Stimulated activated CD4-positive, alpha-beta T cell treated with anti-CD3 and anti-CD28 coated beads, TNF-alpha, amount 100 ng/mL, for 1 hour (primary cell): ENCODE data around the gene DDX41.

ENCODE experiments used
- DNase-seq, 3 donors: peaks; one replicate each; pipeline ENCODE4 v3.0.0-alpha.2; 2020; ENCODE audit warnings: low read depth in 3 of 3, low spot score in 1 of 3

DDX41 gene

DNA sequence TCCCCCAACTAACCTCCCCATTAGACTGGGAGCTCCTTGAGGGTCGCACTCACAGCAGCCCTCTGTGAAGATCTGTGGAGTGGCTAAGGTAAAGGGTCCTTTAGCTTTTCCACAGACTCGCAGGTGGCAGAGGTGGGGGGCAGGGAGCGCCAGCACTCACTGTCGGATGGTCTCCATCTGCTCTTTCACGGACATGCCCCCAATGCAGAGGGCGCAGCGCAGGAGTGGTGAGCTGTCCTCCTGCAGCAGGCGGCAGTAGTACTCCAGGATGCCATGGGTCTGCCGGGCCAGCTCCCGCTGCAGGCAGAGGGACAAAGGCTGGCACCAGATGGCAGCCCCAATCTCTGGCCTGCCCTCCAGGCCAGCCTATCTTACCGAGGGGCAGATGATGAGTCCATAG, 2.2 kb downstream of the DDX41 start:
- DNase-seq, result no peak

DNA sequence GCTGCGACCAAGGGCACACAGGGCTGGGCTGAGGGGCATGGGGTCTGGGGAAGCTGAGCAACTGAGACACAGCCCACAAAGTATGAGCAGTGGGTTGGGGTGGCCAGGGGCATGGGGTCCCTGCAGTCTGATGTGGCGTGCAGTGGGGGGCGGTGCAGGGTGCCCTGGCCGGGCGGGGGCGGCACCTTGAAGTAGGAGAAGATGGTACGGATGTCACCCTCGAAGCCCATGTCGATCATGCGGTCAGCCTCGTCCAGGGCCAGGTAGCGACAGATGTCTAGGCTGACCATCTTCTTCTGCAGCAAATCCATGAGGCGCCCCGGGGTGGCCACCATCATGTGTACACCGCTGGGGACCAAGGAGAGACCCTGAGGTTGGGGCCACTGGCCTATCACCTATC, 3.3 kb downstream of the DDX41 start:
- no peak for DNase-seq

DNA sequence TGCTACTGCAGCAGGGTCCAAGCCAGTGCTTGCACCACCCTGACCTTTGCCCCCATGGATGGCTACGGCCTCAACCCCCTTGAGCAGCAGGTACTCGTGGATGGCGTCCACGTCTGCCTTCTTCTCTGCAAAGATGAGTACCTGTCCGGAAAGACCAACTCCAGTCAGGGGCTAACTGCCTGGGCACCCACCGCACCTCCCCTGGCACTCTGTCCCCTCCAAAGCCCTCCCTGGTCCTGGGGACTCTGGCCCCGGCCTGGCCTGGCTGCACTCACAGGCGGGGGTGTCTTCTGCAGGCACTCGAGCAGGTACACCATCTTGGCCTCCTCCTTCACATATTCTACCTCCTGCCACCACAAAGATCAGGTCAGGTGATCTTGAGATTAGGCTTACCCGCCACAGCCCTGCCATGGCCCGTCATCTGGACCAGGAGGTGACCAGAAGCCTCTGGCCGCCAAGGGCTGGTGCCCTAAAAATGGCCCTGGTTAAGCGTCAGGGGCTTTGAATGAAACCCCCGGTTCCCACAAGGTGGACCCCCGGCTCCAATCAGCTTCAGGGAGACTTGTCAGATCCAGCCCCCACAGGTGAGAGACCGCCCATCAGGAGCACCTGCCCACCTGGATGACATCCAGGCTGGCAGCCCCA, 3.9 kb downstream of the DDX41 start:
- no peak for DNase-seq

DNA sequence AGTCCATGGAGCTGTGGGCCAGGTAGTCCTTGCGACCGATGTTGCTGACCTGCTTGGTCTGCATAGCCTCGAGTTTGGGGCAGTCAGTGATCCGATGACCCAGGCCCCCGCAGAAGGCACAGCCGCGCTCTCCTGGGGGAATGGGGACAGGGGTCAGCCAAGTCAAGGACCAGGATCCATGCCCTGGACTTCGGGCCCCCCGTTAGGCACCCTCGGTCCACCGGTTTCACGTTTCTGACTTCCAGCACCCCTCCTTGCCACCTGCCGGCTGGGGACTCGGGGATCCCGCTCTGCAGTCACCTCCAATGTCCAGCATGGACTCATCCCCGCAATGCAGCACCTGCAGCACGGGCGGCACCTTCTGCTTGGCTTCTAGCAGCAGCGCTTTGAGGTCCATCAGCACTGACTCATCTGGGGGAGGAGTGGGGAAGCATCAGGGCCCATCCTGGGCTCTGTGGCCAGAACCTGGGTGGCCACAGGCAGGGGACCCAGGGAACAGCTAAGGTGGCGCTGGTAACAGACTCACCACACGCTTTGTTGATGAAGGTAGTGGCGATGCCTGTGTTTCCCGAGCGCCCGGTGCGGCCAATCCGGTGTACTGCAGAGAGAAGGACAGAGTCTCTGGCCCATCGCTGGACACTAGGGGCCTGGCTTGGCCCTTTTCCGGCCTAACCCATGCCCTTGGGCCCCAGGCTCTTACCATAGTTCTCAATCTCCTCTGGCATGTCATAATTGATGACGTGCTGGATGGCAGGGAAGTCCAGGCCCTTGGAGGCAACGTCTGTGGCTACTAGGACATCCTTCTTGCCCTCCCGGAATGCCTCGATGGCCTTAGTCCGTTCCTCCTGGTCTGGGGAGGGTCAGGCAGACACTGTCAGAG, 4.7 kb downstream of the DDX41 start:
- DNase-seq, result no peak

DNA sequence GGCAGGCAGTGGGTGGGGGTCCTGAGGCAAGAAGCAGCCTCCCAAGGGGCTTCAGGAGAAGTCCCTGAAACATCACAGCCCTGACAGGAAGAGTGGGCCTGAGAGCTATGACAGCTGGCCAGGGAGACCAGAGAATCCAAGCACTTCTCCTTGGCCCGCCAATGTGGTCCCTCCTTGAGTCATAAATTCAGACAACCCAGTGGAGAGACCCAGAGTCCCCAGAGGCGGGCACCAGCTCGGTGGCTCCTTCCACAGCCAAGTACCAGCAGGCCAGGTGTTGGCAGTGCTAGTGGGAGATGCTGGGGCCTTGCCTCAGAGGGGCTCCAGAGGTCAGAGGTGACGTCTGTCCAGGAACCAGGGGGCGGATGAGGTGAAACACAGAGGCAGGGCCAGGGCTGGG, 5.6 kb downstream of the DDX41 start:
- no peak for DNase-seq

DNA sequence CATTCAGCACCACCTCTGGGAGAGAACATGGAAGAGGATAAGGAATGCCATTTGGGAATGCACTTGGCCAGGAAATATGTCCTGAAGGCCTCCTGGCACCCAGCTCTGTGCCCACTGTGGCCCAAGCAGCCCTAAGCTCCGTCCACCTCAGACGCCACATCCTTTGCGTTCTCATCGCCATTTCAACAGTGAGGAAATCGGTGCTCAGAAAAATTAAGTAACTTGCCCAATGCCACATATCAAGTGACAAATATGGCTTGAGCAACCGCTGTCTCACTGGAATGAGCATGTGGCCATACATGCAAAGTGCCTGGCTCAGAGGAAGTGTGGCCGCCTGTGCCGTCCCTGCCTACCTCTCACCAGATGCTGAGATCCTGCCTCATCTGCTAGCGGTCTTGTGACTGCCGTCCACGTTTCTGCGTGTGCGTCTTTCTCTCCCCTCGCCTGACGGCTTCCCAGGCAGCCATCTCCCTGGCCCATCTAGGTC, 6.2 kb downstream of the DDX41 start:
- no peak for DNase-seq

DNA sequence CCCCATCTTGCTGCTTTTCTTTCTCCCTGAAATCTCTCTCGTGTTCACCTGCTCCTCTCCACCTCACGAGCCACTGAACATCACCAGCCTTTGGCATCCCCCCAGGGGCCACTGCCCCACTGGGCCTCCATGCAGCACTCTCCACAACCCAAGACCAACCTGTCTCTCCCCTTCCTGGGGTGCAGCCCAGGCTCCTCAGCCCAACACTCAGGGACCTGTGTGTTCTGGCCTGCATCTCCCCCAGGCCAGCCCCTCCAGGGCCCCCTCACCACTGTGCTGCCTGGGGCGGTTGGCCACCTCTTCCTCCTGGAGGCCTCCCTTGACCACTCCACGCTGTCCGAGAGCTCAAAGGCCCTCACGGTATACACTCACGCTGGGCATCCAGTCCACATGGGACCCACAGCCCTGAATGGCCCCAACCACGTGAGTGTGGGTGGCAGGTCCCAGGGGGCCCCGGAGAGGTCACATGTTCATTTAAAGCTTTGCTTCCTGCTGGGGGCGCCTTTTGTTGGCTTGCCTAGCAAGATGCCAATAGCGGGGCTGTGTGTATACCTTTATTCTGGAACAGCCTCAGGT, 6.7 kb downstream of the DDX41 start:
- DNase-seq, result no peak

DNA sequence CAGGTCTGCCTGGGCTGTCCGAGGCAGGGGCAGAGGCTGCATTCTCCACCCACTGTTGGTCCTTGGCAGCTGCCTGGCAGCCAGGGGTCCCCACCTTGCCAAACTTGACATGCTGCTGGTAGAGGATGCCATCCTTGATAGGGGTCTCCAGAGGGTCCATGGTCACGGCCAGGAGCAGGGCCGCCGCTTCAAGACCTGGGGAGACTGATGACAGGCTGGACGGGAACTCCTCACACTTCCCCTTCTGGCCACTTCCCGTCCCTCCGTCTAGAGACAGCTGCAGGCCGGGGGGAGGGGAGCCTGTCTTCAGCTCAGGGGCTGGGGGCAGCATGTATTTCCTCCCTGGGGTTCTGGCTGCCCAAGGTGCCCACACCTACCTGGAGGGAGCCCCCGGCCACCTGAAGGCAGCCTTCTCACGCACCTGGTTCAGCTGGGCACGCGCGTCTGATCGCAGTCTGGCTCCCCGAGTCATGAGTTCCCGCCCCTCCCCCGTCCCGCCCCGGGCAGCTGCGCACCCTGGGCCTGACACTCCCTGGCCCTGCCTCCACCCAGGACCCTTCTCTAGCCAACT, 7.3 kb downstream of the DDX41 start, which contains the start of gene DOK3:
TSS of gene DOK3 (minus strand) at position 446 of the 571 bp plus-strand sequence. CDS start at position 160, 286 bp downstream.
- no peak for DNase-seq

DNA sequence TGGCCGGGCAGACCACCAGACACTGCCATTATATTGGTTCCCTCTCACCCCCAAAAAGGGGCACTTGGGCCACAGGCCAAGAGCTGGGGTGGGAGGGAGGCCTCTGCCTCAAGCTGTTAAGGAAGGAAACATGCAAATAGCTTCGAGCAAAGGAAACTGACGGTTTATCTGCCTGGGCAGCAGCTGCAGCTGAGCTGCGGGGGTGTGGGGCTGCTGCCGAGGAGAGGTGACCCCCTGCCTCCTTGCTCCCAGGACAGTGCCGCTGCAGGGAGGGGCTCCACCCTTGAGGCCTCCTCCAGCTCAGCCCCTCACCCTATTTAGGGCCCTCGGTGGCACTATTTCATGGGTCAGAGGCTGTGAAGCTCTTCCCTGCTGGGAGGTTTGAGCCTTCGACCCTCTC, 7.9 kb downstream of the DDX41 start:
- no peak for DNase-seq

DNA sequence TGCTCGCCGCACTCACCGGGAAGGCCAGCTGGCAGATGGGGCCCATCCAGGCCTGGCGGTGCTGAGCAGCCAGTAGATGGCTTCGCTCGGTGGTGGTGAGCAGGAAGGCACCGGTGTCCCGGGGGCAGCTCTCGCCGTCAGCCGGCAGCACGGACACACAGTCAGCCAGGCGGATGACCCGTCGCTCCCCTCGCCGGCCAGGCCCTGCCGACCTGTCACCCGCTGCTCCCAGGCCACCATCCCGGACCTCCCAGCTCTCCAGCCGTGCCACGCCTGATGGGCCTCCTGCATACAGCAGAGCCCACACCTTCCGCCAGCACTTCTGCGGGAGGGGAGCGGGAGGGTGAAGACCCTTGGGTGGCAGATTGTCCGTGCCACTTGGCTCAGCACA, 8.5 kb downstream of the DDX41 start:
- no peak for DNase-seq

DNA sequence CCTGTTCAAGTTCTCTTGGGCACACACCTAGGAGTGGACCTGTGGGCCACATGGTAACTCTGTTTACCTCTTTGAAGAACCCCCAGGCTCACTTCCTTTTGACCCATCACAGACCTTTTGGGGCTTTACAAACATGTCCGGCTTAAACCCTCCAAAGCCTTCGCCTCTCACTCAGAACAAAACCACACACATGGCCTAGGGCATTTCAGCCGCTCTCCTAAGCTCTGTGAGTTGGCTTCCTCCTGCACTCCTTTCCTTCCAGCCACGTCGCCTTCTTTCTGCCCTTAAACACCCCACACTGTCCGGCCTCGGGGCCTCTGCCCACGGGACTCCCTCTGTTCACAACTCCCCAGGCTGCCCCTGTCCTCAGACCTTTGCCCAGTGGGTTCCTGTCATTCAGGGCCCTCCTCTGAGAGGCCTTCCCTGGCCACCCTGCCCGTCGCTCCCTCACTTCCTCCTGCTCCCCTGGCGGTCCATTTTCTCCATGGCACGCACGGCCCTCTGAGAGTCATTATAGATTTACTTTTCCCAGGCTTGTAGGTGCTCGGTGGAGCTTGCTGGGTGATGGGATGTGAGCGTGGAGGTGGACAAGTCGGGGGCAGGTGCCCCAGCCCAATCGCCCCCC, 9.1 kb downstream of the DDX41 start:
- no peak for DNase-seq

DNA sequence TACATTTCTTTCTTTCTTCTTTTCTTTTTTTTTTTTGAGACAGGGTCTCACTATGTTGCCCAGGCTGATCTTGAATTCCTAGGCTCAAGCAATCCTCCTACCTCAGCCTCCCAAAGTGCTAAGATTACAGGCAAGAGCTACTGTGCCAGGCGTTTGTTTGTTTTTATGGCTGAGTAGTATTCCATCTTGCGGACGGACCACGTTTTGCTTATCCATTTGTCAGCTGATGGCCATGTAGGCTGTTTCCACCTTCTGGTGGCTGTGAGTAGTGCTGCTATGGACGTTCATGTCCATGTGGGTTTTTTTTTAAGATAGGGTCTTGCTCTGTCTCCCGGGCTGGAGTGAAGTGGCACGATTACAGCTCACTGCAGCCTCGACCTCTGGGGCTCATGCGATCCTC, 9.6 kb downstream of the DDX41 start:
- no peak for DNase-seq

DNA sequence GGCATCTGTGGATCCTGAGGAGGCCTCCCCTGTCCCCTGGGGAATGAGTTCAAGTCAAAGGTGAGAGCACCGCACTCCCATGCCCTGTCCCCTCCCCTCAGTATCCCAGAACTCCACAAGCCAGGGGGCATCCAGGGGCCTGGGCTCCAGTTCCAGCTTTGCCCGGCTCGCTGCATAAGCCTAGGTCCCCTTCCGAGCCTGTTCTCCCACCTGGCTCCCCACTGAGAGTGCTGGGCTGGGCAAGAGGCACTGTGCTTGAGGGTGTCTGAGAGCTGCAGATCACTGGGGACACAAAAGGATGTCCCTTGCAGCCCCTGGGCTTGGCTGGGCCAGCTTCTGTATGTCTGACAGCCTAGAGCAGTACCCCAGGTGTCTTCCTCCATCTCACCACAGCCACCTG, 11.7 kb downstream of the DDX41 start:
- no peak for DNase-seq

DNA sequence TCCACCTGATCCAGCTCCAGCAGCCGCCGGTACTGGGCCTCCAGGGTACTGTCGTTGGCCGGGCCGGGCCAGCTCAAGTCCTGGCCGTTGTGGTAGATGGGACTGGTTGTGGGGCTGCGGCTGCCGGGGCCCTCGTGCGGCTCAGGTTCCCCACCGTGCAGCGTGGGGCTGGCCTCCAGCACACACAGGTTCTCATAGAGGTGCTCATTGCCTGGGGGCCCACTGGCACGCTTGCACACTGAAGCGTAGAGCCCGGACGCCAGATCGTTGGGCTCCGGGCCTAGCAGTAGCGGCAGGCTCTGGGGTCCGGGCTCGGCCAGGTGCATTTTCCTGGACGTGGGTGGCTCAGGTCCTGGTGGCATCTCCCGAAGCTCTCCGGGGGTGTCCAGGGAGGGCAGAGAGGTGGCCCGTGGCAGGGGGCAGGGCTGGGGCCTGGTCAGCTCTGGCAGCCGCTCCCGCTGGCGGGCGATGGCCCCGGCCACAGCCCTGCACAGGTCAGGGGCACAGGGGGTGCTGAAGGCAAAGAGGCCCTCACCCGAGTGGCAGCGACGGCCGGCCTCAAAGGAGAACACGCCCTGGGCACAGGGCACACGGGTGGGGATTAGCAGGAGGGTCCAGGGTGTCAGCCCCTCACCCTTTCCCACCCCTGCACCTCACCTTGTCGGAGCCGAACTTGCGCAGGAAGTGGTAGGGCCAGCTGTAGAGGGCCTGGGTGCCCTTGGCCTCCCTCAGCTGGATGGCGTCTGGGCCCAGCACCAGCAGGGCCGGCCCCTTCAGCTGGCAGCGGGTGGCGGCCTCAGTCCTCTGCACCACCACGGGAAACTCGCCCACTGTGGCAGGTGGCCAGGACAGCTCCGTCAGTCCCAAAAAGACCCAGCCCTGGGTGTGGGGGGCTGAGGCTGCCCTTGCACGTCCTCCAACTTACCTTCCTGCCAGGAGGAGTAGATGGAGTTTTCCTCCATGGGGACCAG, 12.4 kb downstream of the DDX41 start:
- no peak for DNase-seq

DNA sequence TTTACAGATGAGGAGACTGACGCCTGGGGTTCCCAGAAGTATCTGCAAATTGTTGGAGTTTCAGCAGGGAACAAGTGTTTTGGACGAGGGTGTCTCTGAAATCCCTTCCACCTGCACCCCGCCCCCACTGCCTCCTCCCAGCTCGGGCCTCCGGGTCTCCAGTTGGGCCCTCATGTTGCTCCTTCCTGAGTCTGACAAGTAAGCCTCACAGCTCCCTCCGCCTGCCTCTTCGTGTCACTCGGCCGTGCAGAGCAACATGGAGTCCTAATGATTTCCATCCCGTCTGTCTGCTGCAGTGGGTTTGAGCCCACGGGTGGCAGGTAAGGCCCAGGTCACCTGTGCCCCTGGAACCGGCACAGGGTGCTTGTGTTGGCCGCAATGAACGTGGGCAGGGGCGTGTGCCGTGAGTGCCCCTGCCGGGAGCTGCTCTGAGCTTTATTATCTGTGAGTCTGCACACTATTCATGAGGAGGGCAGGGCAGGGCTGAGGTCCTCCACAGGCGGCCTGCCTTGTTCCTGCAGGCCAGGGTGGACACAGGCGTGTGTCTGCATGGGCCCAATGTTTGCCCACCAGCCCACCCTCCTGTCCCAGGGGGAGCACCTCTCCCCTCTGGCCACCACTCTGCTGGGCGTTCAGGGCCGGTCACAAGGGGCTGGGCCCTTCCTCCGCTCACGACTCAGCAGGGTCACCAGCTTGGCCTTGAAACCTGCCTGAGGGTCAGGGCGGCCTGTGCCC, 13.2 kb downstream of the DDX41 start:
- DNase-seq, result no peak

DNA sequence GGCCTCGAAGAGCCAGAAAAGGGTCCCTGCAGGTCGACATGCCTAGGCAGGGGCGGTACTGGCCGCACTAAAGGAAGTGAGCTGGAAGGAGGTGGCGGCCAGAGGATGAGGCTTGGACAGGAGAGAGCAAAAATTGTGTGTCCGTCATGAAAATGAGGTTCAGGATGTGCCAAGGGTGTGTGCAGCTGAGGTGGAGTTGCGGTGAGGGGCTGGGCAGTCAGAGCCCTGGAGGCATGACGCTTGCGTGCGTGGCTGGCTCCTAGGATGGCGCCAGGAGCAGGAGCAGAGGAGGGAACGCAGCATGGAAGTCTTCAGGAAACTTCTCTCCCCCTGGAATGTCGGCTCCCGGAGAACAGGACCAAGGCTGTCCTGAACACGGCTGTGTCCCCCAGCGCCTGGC, 13.9 kb downstream of the DDX41 start:
- no peak for DNase-seq

DNA sequence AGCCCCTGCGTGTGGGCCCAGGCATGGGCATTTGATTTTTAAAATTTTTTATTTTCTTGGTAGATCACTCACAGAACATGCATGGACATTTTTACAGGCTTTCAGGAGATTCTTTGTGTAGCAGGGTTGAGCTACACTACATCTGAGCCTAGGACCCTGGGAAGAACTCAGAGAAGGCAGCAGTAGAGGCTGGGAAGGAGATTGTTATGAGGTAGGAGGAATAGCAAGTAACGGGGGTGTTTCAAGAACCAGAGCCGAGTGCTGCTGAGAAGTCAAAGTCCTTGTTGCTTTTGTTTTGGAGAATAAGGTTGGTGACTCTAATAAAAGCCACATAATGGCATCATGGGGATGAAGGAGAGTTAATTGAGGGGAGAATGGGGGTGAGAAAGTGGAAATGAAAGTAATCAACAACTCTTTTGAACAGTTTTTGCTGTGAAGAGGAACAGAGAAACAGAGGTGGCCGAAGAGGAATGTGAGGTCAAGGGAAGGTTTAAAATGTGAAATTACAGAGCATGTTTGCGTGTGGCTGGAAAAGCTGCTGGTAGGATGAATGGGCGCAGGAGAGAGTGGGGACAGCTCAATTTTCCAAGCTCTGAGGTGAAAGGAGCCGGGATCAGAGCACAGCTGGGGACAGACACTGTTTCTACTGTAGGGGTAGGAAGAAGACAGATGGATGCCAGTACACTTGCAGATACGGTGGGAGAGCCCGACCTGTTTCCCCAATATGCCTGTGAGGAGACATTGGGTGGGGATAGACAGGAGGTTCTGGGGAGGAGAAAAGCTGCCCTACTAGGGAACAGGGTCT, 14.7 kb downstream of the DDX41 start:
- no peak for DNase-seq

DNA sequence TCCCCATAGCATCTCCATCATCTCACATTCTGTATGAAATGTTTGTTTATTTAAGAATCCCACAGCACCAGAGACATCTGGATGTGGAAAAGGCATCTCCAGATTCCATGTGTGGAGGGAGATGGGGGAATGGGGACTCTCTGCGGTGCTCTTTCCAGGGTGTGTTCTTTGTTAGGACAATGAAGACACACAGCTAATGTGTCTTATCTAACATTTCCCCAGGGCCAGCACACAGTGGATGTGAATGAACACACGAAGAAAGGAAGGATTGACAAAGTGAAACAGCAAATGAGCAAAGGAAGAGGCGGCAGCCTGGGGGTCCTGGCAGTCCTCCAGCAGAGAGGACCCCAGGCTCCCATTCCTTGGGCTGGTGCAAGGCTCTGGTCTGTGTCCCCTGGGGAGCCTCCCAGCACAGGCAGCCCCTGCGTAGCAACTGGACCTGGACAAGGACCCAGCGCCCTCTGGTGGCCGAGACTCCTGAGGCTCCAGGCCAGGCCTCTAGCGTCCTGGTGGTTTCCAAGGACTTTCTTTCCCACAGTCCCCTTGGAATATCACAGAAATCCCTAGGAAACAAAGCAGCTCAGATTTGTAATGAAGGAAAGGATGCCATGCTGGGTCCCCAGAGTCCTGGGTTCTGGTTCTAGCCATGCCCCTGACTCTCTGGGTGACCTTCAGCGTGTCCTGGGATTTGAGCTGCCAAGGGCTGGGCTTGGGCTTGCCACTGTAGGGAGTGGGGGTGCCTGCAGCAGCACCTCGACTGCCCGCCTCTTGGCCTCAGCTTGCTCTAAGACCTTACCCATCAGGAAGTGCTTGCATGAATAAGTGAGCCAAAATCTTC, 15.9 kb downstream of the DDX41 start:
- peak; percentile 59 to 84 (median 69) for DNase-seq
